HG03025 (cell line): ENCODE measurements around the gene NSFL1C.
"Not testable (repeated sequence)": the region's sequence is repeated elsewhere in the genome, so short reads cannot be mapped to it uniquely, and the experiment has no call there.

Source experiments
- ATAC-seq: cut with Tn5 transposase; IDR thresholded peaks from one replicate; pipeline ENCODE4 v1.9.1; 2021; ENCODE audit warnings: mild to moderate bottlenecking, moderate library complexity; ENCODE audit not compliant: unreplicated experiment, low FRiP score

Gene NSFL1C

DNA sequence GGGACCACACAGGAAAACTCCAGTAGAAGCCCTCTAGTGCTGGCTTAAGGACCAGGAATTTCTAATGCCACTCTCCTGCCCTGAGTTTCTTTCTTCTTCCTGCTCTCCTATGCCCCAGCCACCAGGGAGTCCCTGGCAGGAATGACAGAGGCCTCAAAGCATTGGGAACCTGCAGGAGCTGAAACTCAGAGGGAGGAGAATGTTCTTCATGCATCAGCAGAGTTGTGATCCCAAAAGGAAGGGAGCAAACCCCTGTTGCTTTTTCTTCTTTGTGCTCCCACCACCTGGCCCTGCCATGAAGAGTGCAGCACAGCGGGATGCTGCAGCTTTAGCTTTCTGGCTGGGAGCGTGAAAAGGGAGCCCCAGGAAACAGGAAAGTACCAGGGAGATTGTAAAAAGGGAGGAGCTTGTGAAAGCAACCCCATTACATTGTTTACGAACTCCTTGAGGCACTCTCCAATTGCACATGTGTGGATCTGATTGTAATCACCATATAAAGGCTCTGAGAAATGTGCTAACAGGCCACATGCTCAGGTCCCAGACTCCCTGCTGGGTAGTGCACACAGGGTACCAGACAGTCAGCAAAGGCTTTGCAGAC, 39.1 kb downstream of the NSFL1C start:
- ATAC-seq: no peak

DNA sequence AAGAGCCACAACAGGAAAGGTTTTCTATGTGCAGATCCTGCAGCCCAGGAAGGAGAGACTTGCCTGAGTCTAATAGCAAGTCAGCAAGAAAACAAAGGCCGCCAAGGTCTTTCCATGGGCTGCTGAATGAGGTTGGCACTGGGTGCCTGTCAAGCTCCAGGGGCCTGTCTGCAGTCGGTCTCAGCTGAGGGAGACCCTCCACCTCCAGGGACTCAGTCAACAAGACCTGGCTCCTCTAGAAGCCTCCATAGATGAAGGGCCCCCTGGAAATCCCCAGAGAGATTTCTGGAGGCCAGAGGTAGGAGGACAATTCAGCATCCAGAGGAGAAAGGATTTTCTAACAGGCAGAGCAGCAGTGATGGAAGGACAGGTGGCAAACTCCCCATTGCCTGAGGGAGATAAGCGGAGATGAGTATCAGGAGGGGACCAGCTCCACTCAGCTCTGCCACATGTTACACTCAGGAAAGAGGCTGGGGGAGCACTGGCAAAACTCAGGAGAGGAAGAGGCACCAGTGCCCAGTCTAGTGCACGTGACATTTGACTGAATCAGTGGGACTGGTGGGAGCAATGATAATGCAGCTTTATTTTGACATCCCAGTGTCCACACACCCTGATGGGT, 40.3 kb downstream of the NSFL1C start:
- ATAC-seq: no peak

DNA sequence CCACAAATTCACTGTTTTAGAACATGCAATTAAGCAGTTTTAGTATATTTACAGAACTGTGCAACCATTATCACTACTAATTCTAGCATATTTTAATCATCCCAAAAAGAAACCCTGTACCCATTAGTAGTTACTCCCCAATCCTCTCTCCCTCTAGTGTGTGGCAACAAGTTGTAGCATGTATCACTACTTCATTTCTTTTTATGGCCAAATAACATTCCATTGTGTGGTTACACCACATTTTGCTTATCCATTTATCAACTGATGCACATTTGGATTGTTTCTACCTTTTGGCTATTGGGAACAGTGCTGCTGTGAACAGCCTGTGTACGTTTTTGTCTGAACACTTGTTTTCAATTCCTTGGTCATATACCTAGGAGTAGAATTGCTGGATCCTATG, 42.3 kb downstream of the NSFL1C start:
- no peak for ATAC-seq

GRCh38 chr20:1423625-1424106, 43.0 kb downstream of the NSFL1C start:
- ATAC-seq: no peak

- ATAC-seq: no peak
Observed at GRCh38 chr20:1423206-1423605, 43.4 kb downstream of the NSFL1C start.

GRCh38 chr20:1422753-1423152, 43.9 kb downstream of the NSFL1C start:
- ATAC-seq: no peak

DNA sequence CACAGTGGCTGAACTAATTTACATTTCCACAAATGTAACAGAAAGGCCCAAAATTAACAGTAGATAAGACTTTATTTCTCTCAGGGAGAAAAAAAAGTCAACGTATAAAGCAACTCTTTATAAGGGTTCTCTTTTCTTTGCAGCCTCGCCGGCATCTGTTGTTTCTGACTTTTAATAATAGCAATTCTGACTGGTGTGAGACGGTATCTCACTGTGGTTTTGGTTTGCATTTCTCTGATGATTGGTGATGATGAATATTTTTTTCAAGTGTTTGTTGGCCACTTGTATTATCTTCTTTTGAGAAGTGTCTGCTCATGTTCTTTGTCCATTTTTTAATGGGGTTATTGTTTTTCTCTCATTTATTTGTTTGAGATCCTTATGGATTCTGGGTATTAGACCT, 46.6 kb downstream of the NSFL1C start:
- ATAC-seq: no peak

DNA sequence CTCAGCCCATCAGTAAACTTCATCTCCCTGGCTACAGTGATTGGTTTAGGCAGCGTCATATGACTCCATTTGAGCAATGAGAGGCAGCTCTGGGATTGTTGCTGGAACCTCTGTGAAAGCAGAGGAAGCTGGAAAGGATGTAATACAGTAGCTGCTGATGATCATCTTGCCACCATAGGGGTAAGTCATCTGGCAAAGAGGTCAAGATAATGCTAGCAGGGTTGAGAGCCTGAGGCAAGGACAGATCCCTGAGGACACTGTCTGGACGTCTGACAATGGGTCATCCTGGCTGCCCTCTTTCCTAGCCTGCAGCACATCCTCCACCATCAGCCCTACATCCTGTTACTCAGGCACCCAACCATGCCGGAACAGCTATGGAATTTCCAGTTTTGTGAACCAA, 48.3 kb downstream of the NSFL1C start:
- no peak for ATAC-seq

- no peak for ATAC-seq
Observed at GRCh38 chr20:1417790-1418189, 48.9 kb downstream of the NSFL1C start.

DNA sequence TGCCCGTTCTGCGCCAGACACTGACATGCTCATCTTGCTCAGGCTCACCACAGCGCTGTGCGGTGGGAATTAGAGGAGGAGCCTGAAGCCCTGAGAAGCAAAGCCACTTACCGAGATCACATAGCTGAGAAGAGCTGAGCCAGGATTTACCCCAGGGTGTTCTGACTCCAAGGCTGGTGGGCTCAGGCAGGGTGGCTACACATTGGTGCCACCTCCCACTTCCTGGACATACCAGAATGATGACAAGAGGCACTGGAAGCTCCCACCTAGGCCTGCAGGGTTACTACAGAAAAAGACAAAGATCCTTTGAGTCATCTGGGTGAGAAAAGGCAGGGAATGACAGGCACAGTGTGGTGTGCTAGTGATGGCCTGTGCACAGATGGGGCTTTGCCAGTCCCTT, 49.4 kb downstream of the NSFL1C start:
- ATAC-seq: no peak

DNA sequence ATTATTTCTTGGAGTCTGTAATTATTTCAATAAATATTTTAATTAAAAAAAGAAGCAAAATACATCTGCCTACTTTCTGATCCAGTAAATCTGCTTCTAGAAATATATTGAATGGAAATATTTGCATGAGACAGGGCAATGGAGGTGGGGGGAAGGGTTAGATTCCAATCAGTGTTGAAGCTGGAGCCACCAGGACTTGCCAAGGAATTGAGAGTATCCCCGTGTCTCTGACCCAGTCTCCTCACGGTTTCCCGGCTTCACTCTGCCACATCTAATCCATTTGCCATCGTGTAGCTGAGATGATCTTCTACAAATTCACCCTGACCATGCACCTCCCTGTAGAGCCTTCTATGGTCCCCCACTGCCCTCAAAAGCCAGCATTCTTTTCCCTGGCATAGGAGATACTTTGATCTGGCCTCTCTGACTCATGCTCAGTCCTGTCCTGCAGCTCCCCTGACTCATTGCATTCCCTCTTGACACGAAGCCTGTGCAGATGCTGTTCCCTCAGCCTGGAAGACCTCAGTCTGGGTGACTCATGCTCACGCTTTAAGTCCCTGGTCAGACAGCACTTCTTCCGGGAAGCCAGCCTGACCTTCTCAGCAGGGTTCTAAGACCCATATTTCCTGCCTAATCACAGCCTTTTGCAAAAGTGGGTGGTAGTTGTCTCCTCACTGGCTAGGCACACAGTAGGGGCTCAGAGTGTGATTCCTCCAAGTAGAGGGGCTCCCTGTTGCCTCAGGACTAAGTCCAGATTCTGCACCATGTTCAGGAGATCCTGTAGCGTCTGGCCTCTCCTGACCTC, 50.8 kb downstream of the NSFL1C start:
- no peak for ATAC-seq

- ATAC-seq: no peak
Observed at GRCh38 chr20:1414982-1415381, 51.7 kb downstream of the NSFL1C start.

DNA sequence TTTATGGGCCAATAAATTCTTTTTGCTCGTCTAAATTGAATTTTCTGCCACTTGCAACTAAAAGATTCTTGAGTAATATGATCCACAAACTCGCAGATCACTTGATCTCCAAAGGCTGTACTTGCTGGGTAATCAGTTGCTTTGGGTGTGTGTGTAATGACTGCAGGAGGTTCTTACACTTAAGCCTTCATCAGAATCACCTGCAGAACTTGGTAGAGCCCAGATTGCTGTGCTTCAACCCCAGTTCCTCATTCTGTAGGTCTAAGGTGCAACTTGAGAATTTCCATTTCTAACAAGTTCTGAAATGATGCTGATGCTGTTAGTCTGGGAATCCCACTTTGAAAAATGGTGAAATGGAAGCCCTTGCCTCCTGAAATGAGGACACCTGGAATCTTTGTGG, 60.8 kb downstream of the NSFL1C start:
- ATAC-seq: no peak

DNA sequence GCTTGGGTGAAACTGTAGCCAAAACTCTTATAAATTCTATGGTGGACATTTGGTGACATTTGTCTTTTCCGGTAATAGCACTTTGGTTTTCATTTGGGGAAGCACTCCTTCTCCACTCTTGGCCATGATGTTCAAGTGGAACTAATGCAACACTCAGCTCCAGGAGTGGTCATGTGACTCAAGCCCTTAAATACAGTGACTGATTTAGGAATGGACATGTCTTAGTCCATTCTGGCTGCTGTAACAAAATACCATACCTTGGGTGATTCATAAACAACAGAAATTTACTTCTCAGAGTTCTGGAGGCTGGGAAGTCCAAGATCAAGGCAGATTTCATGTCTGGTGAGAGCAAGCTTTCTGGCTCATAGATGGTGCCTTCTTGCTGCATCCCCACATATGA, 63.0 kb downstream of the NSFL1C start:
- no peak for ATAC-seq

DNA sequence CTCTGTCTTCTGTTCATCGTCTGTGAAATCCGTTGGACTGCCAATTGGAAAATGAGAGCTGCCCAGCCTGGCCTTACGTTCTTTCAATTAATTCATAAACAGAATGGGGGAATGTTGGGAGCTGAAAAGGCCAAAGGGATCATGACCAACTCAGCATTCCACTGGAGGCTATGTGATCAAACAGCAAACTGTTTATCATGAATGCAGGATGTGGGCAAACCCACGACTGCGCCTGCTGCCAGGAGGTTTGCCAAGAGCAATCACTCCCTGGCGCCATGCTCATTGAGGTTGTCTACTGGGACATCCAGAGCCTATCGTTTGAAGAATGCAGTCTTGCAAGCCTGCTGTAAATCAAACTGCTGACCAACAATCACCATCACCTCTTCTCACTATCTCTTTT, 64.5 kb downstream of the NSFL1C start:
- ATAC-seq: no peak

GRCh38 chr20:1401451-1401907, 65.2 kb downstream of the NSFL1C start:
- ATAC-seq: no peak

DNA sequence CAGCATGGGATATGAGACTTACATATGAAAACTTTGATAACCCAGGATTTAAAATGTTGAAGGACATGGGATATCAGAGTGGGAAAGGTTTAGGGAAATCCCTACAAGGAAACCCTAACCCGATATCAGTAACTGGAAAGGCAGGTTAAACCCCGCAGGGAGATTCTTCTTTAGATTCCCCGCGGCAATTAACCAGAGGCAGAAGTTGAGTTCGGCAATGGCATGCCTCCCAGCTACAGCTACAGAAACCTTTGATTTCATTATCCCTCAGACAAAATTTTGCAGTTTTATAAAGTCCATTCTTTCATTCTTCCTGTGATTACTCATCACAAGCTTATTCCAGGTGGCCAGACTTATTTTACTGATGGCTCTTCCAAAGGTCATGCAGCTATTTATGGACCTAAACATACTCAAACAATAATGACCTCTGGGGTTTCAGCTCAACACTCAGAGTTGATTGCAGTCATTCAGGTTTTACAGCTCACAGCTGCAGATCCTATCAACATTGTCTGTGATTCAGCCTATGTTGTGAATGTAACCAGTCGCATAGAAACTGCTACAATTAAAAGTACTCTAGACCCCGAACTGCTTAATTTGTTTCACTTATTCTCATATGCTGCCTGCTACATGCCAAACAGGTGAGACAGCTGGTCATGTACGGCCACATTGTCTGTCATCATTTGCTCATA, 66.8 kb downstream of the NSFL1C start:
- ATAC-seq: not testable (repeated sequence)

DNA sequence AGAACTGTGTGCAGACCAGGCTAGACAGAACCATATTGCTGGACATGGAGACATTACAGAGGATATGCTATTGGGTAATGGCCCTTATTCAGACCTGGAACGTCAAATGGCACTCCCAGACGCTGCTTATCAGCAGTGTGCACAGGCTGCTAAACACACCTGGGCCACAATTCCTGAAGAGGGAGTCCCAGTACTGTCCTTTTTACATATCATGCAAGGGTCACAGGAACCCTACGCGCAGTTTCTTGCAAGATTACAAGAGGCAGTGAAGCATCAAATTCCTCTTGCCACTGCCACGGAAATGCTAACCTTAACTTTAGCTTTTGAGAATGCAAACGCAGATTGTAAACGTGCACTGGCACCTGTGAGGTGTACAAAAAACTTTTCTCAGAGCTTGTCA, 68.5 kb downstream of the NSFL1C start:
- ATAC-seq: not testable (repeated sequence)

DNA sequence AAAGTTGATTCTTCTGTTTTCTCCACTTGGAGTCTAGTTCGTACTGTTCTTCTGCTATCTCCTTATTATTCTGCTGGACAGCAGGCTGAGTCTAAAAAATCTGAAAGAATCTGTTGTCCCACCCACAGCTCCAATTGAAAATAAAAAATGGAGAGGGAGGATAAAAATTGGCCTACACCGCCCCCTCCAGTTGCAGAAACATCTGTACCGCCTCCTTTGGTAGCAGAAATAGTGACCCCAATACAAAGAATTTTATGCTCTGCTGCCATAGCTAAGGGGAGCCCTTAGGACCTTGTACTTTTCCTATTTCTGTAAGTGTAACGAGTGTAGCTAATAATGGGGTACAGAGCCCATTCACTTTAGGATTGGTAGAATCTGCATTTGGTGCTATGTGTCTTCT, 68.9 kb downstream of the NSFL1C start:
- no peak for ATAC-seq

GRCh38 chr20:1396702-1397101, 69.9 kb downstream of the NSFL1C start:
- ATAC-seq: no peak

- ATAC-seq: no peak
Observed at GRCh38 chr20:1396264-1396663, 70.4 kb downstream of the NSFL1C start.
